ENCODE measurements around the gene HDAC4.
A peak's percentile ranks its signal among the peaks of the same experiment; 100 is the strongest.

Gene HDAC4

GRCh38 chr2:239322416-239323086, 78.3 kb downstream of the HDAC4 start:
- peak; percentile 51 for DNase-seq

DNA sequence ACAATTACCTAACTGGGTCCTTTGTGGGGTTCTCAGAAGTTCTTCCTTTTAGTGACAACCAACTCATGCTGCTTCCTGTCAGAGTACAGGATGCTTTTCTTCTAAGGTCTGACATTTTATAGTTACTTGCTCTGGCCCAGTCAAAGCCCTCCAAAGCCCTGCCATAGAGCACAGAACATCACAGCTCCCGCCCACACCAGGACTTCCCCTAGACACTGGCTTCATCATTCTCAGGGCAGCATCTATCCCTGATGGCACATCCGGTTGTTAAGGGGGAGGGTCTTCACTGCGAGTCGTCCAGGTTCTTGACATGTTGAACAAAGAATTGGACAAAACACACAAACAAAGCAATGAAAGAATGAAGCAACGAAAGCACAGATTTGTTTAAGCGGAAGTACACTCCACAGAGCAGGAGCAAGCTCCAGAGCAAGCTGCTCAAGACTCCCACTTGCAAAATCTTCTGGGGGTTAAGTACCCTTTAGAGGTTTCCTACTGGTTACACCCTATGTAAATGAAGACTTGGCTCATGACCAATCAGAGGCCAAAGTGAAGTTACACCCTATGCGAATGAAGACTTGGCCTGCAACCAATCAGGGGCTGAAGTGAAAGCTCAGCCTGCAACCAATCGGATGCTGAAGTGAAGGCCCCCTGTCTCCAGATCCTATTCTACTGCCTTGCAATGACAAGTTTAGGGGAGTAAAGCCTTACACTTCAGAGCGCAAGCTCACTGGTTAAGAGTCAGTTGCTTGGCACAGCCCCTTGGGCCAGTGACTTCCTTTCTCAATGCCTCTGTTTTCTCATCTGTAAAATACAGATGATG, 79.0 kb downstream of the HDAC4 start:
- no peak for DNase-seq

- peak; percentile 40 for DNase-seq
These were observed 81.8 kb downstream of the HDAC4 start for GRCh38 chr2:239318790-239319661.

DNA sequence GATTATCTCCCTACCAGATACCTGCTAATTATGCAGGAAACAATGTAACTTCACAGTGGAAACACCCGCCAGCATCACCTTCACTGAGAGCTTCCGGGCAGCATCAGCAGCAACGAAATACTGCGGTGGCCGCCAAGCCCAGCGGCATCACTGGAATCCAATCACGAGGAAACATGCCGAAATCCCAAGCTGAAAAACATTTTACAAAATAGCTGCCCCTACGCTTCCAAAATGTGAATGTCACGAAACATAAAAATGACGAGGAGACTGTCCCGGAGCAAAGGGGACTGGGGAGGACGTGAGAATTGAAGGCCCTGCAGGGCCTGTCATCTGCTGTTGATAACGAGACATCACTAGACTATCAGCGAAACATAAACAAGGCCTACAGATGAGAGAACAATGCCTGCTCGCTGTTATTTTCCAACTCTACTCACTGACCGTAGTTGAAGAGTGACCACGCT, 82.6 kb downstream of the HDAC4 start:
- DNase-seq = no peak

DNA sequence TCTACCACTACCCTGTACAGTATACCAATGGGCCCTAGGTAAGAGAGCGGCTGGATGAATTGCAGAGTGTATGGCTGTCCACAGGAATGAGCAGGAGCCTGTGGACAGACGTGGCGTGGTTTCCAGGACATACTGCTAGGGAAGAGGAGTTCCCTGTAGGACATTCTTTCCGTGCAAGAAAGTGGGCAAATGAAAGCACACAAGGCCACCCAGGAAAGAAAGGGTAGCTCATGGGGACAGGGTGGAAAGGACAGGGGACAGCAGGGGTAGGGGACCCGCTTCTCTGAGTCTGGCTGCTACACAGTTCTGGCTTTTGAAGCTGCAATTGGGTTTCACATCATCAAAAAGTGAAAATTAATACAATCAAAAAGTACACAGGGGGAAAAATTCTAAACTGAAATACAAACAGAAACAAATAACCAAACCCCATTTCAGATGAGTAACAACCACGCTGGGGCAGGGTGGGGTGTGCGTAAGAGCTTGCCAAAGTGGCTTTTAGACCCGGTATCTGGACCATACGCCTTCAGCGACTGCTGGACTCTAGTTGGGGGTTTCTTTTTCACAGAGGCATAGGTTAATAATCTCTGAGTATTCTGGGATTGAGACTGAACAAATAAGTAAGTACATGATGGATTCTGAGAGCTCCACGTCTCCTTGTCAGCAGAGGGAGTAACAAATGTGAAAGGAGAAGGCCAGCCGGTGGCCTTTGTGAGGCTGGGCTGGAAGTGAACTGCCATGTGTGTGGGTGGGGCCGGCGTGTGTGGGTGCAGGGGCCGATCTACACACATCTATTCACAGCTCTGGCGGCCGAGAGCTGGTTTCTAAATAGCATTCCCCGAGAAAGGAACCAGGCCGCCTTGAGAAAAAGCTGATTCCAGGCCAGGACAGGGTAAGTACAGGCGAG, 84.0 kb downstream of the HDAC4 start:
- no peak for DNase-seq

DNA sequence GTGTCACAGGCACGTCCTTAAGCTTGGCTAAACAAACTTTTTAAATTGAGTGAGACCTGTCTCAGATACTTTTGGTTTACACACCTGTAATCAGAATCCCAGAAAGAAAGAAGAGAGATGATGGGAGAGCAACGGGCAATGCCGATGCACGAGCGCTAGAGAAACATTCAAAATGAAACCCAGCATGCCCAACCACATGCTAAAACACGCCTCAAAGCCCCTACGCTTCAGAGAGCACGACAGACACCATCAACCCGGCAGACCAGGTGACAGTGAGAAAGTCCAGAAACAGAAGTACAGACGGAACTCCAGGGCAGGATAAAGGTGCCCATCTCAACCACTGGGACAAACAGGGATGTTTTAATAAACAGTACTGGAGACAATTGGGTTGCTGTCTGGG, 85.5 kb downstream of the HDAC4 start:
- no peak for DNase-seq

- no peak for DNase-seq
These were observed 87.0 kb downstream of the HDAC4 start for GRCh38 chr2:239313776-239314175.

- DNase-seq = no peak
These were observed 87.8 kb downstream of the HDAC4 start for GRCh38 chr2:239312741-239313667.

GRCh38 chr2:239312081-239312511, 88.7 kb downstream of the HDAC4 start:
- no peak for DNase-seq

DNA sequence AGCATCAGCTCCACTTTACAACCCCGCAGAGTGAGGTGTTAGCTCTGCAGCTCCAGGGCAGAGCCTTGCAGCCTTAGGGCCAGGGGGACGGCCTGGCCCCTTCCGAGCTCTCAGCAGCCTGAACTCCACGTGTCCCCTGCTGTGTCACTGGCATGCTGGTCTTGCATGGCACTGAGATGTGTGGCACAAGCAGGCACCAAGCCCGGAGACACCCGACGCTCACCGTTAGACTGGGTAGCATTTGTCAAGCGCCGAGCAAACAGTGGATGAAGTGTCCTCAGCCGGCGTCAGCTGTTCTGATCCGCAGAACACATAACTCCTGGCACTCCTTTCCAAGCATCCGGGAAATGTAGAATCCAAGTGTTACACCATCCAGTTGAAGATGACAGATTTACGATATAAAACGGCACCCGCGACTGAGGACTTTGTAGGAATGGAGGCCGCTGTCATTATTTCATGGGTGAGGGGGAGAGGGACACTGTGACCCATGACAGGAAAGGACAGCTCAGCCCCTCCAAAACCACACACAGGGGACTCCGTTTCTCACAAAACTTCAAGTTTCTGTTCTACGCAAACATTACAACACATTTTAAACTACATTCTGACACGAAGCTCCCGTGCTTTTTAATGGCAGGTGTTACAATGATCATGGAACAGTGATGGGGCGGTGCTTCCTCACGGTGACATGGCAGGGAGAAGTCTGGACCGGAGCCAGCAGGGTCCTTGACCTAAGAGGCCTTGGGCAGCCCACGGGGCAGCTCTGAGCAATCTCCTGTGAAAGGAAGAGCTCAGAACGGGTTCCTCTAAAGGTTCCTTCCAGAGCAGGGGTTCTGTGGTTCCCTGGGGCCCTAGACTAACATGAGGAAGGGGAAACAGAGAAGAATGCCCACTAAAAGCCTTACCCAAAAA, 89.4 kb downstream of the HDAC4 start:
- no peak for DNase-seq

GRCh38 chr2:239310401-239311061, 90.3 kb downstream of the HDAC4 start:
- no peak for DNase-seq

- no peak for DNase-seq
These were observed 91.2 kb downstream of the HDAC4 start for GRCh38 chr2:239309398-239310245.

- DNase-seq = peak; percentile 82
These were observed 92.0 kb downstream of the HDAC4 start for GRCh38 chr2:239308661-239309397.

DNA sequence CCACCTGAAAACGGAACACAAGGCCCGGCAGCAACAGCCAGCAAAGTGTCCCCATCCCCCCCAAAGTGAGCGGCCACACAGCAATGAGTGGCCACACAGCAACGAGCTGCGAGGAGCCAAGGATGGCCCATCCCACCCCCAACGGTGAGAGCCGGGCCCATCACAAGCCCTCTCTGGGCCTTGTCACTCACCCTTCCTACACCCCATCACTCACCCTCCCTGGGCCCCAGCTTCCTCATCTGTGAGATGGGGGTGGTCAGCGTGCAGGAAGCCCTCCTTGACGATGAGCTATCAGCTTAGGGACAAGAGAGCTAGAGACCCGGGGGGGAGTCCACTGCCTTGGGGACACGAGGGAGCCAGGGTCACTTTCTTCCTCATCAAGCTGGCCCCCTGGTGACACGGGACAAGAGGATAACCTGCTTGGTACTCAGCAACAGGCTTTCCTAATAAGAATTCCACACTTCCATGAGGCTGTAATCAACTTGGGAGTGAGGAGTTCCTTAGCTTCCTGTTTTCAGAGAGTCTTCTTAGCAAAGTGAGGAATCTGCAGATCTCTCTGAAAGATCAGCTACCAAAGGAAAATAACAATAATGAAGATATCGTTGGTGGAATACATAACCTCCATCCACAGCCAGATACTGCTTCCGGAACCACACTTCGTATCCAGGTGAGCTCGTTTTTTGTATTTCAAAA, 92.8 kb downstream of the HDAC4 start:
- no peak for DNase-seq

DNA sequence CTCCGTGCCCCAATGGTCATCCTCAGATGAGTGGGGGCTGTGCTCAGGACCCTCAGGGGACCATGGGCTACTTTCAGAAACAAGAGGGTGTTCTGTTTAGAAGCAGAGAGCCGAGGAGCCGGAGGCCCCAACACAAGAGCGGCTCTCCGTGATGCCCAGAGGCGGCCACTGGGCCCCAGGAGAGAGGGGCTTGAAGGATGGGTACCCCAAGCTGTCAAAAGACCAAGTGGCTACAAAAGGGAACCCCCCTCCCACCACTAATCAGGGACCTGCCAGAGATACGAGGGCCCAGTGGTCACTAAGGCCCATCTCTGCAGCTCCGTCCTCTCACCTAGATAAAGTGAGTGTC, 93.6 kb downstream of the HDAC4 start:
- no peak for DNase-seq

- no peak for DNase-seq
These were observed 94.3 kb downstream of the HDAC4 start for GRCh38 chr2:239306274-239307220.
